H1 (cell line): ENCODE data around the gene SH3PXD2A. TPM values are rescaled to one million over a fixed set of nuclear protein-coding genes. Genes with fewer than 3 reads are reported as not detected.

ENCODE experiments used
- SIX5 ChIP-seq: IDR thresholded peaks from 2 replicates; pipeline ENCODE4 v1.6.1; 2011; ENCODE audit warnings: mild to moderate bottlenecking, low read depth, low read length
- polyA plus RNA-seq, 7 experiments: library from polyadenylated mRNA; depleted of rRNA in 3 of 7; stranded (reverse) in 5 of 7; unstranded in 2 of 7; fragments of >200 nt in 5 of 7; fragments of 200-250 nt in 2 of 7; gene quantifications; 1 replicate in 5 of 7; 2 replicates in 1 of 7; 4 replicates in 1 of 7; pipeline versions ENCODE4 v1.2.1 to v1.2.3, GENCODE V29; 2011 to 2013; ENCODE audit warnings: missing spikeins in 2 of 7, mixed read lengths in 2 of 7
- total RNA-seq: library from RNA; stranded (reverse); fragmentation: NEBNext Ultra II Directional; extraction: Animal tissue kit (Norgen Biotek cat#: 25700); gene quantifications from 2 replicates; pipeline ENCODE4 v1.2.1, GENCODE V29; 2021

SH3PXD2A gene
- total and polyA plus RNA-seq, 2 of the 8 experiments (the other 6 are each of a cell fraction or from before 2014, with no cell fraction given) = 5.4 to 16.3 TPM

GRCh38 chr10:103548006-103548405 is 307.4 kb downstream of the SH3PXD2A start (continued):
- no peak for TF ChIP-seq SIX5
